Ovary (tissue), 9 donors: ENCODE measurements around the gene MICU2. TPM values are rescaled to one million over a fixed set of nuclear protein-coding genes. Genes with fewer than 3 reads are reported as not detected.
A peak's percentile ranks its signal among the peaks of the same experiment; 100 is the strongest.

ENCODE experiments used
- DNase-seq, 5 donors: peaks; one replicate each; pipeline ENCODE4 v3.0.0-alpha.2; 2019 to 2020
- H3K27ac ChIP-seq, 2 donors: fragments of 200-600 bp; one replicate each; pipeline versions ENCODE4 v1.5.1 to v1.8.0; 2019 to 2022
- H3K27me3 ChIP-seq: fragments of 200-600 bp; one replicate; pipeline ENCODE4 v1.8.0; 2022
- H3K36me3 ChIP-seq: fragments of 200-600 bp; sonication (generic); one replicate; pipeline ENCODE4 v1.5.1; 2019
- H3K4me1 ChIP-seq: one replicate; pipeline ENCODE4 v1.8.1; 2013; ENCODE audit warnings: mild to moderate bottlenecking, moderate library complexity; ENCODE audit not compliant: insufficient read depth
- H3K4me3 ChIP-seq: fragments of 200-600 bp; sonication (generic); one replicate; pipeline ENCODE4 v1.5.1; 2017
- H3K9me3 ChIP-seq, 2 donors: fragments of 200-600 bp in 1 of 2; sonication (generic) in 1 of 2; one replicate each; pipeline versions ENCODE4 v1.5.1 to v1.8.1; 2013 to 2019; ENCODE audit warnings: mild to moderate bottlenecking in 1 of 2, moderate library complexity in 1 of 2
- EP300 ChIP-seq: sonication (generic); formaldehyde crosslinking; IDR thresholded peaks from one replicate; pipeline ENCODE4 v1.6.1; 2017; ENCODE audit warnings: antibody characterized with exemption
- POLR2A ChIP-seq: fragments of 450-650 bp; IDR thresholded peaks from one replicate; pipeline ENCODE4 v1.6.1; 2017; ENCODE audit warnings: antibody characterized with exemption, mild to moderate bottlenecking, moderate library complexity
- WGBS, 3 donors: extraction: QIAGEN DNeasy Blood & Tissue Kit in 1 of 3; methylation state at CpG; one replicate each; pipeline versions ENCODE4 v1.1.5 to v1.1.7; 2013 to 2017; 5-methylcytosine and 5-hydroxymethylcytosine counted together
- intact Hi-C, 4 donors: fragments of 100-400 bp; cut with DNase I; formaldehyde crosslinking; loops; one replicate each; pipeline versions ENCODE4 v1.11.0 to v1.15.1; 2022 to 2023
- polyA plus RNA-seq, 2 donors: library from polyadenylated mRNA; stranded (reverse); fragments of 200-250 nt in 1 of 2; fragments of 350-450 nt in 1 of 2; fragmentation: Illumina TruSeq in 1 of 2; extraction: RNeasy Lipid Tissue Mini Kit (QIAGEN cat#74804) in 1 of 2; gene quantifications; one replicate each; pipeline ENCODE4 v1.2.3, GENCODE V29; 2013 to 2014
- total RNA-seq, 7 donors: library from RNA; depleted of rRNA in 2 of 7; stranded (reverse); fragments of >200 nt in 2 of 7; fragmentation: NEBNext Ultra II Directional in 3 of 7; extraction: Animal tissue kit (Norgen Biotek cat#: 25700) in 3 of 7; gene quantifications; one replicate each; pipeline versions ENCODE4 v1.1.0 to v1.2.4, GENCODE V29; 2016 to 2023
- TF ChIP-seq, protein P1 (sequence below), 3 donors: fragments of 450-650 bp in 2 of 3; fragments of 200-600 bp in 1 of 3; IDR thresholded peaks; one replicate each; pipeline versions ENCODE4 v1.5.1 to v1.8.0; 2016 to 2022; ENCODE audit warnings: antibody characterized with exemption in 3 of 3, mild to moderate bottlenecking in 1 of 3
- donor health status: DM: no; HTN: no; CAD: no; lungs with moderate emphysema.
- donor health status: DM: no; HTN: no; CAD: no.
- donor health status: Bipolar disorder and iron deficiency.
- donor health status: DM: yes; HTN: yes; CAD: no.
- donor health status: DM: no; HTN: no; CAD: no.
- donor health status: DM: yes; HTN: yes; CAD: no.

MICU2 gene
- total and polyA plus RNA-seq, 9 donors = 23.2 to 82.1 (median 31.4) TPM

DNA sequence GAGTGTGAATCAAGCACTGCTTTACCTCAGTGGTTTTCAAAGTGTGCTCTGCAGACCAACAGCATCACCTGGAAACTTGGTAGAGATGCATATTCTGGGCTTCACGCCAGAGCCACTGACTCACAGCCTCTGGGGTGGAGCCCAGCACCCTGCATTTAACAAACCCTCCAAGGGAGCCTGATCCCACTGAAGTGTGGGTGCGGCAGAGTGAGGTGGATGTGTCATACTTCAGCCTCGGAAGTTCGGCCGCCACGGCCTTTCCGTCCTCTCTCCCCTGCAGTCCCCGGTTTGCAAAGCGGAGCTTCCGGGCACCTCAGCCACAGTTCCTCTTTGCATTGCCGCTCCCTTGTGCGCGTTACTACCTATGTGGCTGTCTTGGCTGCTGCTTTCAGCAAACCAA lies 33.3 kb upstream of the MICU2 start:
- TF ChIP-seq EP300 = no peak
- no peak for TF ChIP-seq POLR2A
- TF ChIP-seq, protein P1, sequence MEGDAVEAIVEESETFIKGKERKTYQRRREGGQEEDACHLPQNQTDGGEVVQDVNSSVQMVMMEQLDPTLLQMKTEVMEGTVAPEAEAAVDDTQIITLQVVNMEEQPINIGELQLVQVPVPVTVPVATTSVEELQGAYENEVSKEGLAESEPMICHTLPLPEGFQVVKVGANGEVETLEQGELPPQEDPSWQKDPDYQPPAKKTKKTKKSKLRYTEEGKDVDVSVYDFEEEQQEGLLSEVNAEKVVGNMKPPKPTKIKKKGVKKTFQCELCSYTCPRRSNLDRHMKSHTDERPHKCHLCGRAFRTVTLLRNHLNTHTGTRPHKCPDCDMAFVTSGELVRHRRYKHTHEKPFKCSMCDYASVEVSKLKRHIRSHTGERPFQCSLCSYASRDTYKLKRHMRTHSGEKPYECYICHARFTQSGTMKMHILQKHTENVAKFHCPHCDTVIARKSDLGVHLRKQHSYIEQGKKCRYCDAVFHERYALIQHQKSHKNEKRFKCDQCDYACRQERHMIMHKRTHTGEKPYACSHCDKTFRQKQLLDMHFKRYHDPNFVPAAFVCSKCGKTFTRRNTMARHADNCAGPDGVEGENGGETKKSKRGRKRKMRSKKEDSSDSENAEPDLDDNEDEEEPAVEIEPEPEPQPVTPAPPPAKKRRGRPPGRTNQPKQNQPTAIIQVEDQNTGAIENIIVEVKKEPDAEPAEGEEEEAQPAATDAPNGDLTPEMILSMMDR (IDR thresholded peaks at IDR 0.05) = no peak
- 78 to 90% (median 79%) methylated on average over 13 of the region's 13 CpGs for WGBS, 3 donors
- Histone ChIP-seq H3K4me1 (no peaks in the 10 kb centered on the region), H3K9me3 (no peaks in the 10 kb centered on the region), H3K27me3 (no peaks in the 10 kb centered on the region), H3K4me3 (no peak overlapping the region), H3K36me3 (no peaks in the 10 kb centered on the region), H3K27ac (no peak overlapping the region)
- DNase-seq = peak in 1 of 5 donors; percentile 15
- intact Hi-C loops = loop anchor here in 2 of 4 donors (5.0 to 10.0 kb wide), 2 partner anchors 1115 to 1118 kb away; no protein-coding TSS in a partner anchor

DNA sequence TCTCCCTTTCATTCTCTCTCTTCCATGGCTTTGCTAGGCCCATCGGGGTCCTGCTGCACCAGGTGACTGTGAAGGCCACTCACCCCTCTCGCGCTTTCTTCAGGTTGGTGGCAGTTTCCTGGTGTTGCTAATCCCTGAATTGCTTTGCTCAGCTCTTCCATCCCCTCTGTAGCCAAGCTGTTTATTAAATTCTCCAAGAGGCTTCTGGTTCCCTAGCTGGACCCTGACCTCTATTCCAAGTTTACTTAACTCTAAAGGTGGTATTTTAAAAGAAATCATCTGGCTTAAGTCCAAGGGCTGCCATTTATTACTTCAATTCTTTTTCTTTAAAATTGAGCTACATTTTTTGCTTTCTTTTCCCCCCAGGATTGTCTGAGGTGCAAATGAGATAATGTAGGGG lies 32.7 kb upstream of the MICU2 start:
- 78 to 92% (median 81%) methylated on average over 3 of the region's 3 CpGs for WGBS, 3 donors
- Histone ChIP-seq H3K4me1 (no peaks in the 10 kb centered on the region), H3K9me3 (no peaks in the 10 kb centered on the region), H3K4me3 (no peak overlapping the region), H3K27ac (no peak overlapping the region), H3K36me3 (no peaks in the 10 kb centered on the region), H3K27me3 (no peaks in the 10 kb centered on the region)
- DNase-seq = no peak
- intact Hi-C loops = loop anchor here in 2 of 4 donors (5.0 to 10.0 kb wide), 2 partner anchors 1116 to 1118 kb away; no protein-coding TSS in a partner anchor
- TF ChIP-seq EP300 (no peak), POLR2A (no peak)

DNA sequence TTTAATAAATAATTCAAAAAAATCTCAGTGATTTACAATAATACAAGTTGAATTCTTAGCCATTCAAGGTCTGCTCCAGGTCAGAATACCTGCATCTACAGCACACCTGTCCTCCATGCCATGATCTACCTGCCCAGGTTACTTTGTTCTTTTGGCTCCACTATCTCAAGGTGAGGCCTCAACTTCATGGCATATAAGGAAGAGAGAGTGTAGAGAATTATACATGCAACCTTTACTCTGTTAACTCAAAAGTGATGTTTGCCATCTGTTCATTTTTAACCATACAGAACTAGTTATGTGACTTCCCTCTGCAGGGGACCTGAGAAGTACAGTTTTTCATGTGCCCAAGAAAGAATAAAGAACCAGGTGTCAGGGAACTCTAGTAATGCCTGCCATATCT lies 28.2 kb upstream of the MICU2 start:
- no peaks in the 10 kb centered on the region for H3K36me3 ChIP-seq
- no peaks in the 10 kb centered on the region for H3K27me3 ChIP-seq
- H3K9me3 ChIP-seq = no peaks in the 10 kb centered on the region
- H3K4me1 ChIP-seq = no peaks in the 10 kb centered on the region
- no peak overlapping the region for H3K27ac ChIP-seq
- TF ChIP-seq, protein P1 (IDR thresholded peaks at IDR 0.05) = no peak
- TF ChIP-seq POLR2A (no peak), EP300 (no peak)
- intact Hi-C loops = loop anchor here in 1 of 4 donors (10.0 kb wide), 1 partner anchor 1123 kb away; no protein-coding TSS in a partner anchor
- no peak overlapping the region for H3K4me3 ChIP-seq
- no peak for DNase-seq

DNA sequence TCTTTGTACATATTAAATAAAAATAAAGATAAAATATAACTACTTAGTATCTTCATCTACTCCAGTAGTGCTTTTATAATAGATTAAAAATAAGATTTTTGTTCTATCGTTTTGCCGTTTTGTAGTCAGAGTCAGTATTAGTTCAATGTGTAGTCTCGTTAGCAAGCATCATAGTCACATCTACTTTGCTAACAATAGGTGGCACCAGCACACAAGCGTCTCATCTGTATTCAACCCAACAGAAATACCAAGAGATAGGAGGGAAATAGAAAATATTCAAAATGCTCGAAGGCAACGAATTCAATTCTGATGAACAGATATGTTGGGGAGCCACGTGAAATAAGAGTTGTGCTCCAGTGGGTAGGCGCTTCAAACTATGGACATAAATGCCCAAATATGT lies 21.4 kb upstream of the MICU2 start:
- no peak overlapping the region for H3K27ac ChIP-seq
- no peak for DNase-seq
- no peak overlapping the region for H3K4me3 ChIP-seq
- no peaks in the 10 kb centered on the region for H3K4me1 ChIP-seq
- no peaks in the 10 kb centered on the region for H3K9me3 ChIP-seq
- no peaks in the 10 kb centered on the region for H3K36me3 ChIP-seq
- no peaks in the 10 kb centered on the region for H3K27me3 ChIP-seq
- WGBS, 3 donors = 29 to 48% (median 31%) methylated on average over 8 of the region's 8 CpGs
- TF ChIP-seq POLR2A = no peak
- TF ChIP-seq, protein P1 (IDR thresholded peaks at IDR 0.05) = no peak
- TF ChIP-seq EP300 = no peak
- intact Hi-C loops = no loop called here

DNA sequence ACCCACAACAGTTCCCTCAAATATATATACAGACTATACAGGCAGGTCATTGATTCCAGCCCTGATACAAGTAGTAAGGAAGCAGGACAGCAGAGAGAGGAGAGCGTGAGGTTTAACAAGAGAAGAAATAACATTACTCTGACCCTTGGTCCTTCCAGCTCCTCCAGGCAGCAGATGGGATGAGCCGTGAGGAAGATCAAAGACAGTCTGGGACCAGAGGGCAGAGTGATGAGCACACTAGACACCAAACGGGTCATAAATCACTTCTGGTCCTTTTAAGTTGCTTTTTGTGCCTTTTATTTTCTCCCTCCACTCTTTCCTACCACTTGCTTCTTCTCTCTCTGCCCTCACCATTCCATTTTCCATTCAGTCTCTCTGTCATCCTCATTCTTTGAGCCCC lies 16.9 kb upstream of the MICU2 start:
- Histone ChIP-seq H3K4me3 (no peak overlapping the region), H3K9me3 (no peaks in the 10 kb centered on the region), H3K27me3 (no peaks in the 10 kb centered on the region), H3K4me1 (no peaks in the 10 kb centered on the region), H3K36me3 (no peaks in the 10 kb centered on the region), H3K27ac (no peak overlapping the region)
- no peak for DNase-seq
- TF ChIP-seq, protein P1 (IDR thresholded peaks at IDR 0.05) = no peak
- TF ChIP-seq POLR2A (no peak), EP300 (no peak)
- WGBS, 3 donors = 34 to 40% (median 38%) methylated on average over 3 of the region's 3 CpGs
- intact Hi-C loops = no loop called here
